Transverse colon (tissue), 4 donors: ENCODE data around the gene SNRNP25.

Source experiments
- CTCF ChIP-seq, 5 experiments: fragments of 200-600 bp in 3 of 5; fragments of 450-650 bp in 2 of 5; sonication (generic) in 3 of 5; IDR thresholded peaks; 1 replicate in 2 of 5; 2 replicates in 3 of 5; pipeline ENCODE4 v1.5.1; 2016 to 2017; ENCODE audit warnings: antibody characterized with exemption in 5 of 5, inconsistent platforms in 3 of 5, mild to moderate bottlenecking in 2 of 5, moderate library complexity in 1 of 5
- POLR2A ChIP-seq: fragments of 450-650 bp; IDR thresholded peaks from one replicate; pipeline ENCODE4 v1.6.1; 2016; ENCODE audit warnings: antibody characterized with exemption, mild to moderate bottlenecking, moderate library complexity
- POLR2AphosphoS5 ChIP-seq, 3 donors: sonication (generic); formaldehyde crosslinking; IDR thresholded peaks; one replicate each; pipeline ENCODE4 v1.6.1; 2016; ENCODE audit warnings: antibody characterized with exemption in 3 of 3

GRCh38 chr16:57711-58110 lies 4.1 kb downstream of the SNRNP25 start:
- TF ChIP-seq CTCF (IDR thresholded peaks at IDR 0.05) (no peak), POLR2A (no peak), POLR2AphosphoS5 (IDR thresholded peaks at IDR 0.05) (no peak)
